ENCODE results near the gene IFNB1. TPM values are rescaled to one million over a fixed set of nuclear protein-coding genes. Genes with fewer than 3 reads are reported as not detected.

IFNB1 gene
- total RNA-seq, 4 donors from 2014 or later = not detected

DNA sequence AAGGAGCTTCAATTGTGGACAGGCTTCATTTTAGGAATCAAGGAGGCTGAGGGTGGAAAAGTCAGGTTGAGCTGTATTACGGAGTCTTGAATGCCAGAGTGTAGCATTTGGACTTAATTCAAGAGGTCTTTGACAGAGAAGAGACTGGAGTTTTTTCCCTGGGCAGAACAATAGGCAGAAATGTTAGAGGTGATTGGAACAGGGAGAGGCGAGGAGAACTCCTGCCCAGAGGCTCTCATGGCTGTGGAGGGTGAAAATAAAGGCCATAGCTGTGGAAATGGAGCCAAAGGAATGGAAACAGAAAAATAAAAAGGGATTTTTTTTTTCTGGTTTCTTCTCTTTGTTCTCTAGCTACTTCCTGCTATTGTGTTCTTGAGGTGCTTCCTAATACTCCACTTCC, 3.7 kb upstream of the IFNB1 start:
- Histone ChIP-seq H3K27me3 (no peaks in the 10 kb centered on the region), H3K36me3 (no peaks in the 10 kb centered on the region), H3K4me1 (peaks cover 0 to 14% (median 0%) of the 10 kb centered on the region in 4 donors), H3K27ac (replicated peaks in 1 of 4) (no peak overlapping the region), H3K9me3 (peaks cover 0 to under 1% (median 0%) of the 10 kb centered on the region in 4 donors), H3K4me3 (no peak overlapping the region)
- no peak for TF ChIP-seq POLR2AphosphoS5 (IDR thresholded peaks at IDR 0.05)
- TF ChIP-seq EP300 (IDR thresholded peaks at IDR 0.05) = no peak
- no peak for TF ChIP-seq POLR2A (IDR thresholded peaks at IDR 0.05; ENCODE audit: low read depth)
- TF ChIP-seq, protein P1, sequence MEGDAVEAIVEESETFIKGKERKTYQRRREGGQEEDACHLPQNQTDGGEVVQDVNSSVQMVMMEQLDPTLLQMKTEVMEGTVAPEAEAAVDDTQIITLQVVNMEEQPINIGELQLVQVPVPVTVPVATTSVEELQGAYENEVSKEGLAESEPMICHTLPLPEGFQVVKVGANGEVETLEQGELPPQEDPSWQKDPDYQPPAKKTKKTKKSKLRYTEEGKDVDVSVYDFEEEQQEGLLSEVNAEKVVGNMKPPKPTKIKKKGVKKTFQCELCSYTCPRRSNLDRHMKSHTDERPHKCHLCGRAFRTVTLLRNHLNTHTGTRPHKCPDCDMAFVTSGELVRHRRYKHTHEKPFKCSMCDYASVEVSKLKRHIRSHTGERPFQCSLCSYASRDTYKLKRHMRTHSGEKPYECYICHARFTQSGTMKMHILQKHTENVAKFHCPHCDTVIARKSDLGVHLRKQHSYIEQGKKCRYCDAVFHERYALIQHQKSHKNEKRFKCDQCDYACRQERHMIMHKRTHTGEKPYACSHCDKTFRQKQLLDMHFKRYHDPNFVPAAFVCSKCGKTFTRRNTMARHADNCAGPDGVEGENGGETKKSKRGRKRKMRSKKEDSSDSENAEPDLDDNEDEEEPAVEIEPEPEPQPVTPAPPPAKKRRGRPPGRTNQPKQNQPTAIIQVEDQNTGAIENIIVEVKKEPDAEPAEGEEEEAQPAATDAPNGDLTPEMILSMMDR (IDR thresholded peaks at IDR 0.05) = no peak
- intact Hi-C loops (cut with DNase I) = no loop called here
- DNase-seq (ENCODE audit: extremely low spot score) = no peak
- WGBS = 82% methylated on average over 2 of the region's 2 CpGs

DNA sequence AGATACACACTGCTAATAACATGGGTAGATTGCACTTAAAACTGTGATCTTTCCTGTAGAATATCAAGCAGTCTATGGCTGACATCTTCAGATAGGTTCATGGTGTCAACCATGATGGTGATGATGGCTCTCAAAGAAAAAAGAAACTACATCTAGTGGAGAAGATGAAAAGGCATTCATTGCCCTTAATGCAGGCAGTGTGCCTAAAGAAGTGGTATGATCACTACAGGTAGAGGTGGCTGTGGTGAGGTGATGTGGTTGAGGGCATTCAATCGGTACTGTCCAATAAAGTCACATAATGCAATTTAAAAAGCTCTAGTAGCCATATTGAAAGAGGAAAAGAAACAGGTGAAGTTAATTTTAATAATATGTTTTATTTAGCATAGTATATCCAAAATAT, 3.1 kb upstream of the IFNB1 start:
- TF ChIP-seq, protein P1 (IDR thresholded peaks at IDR 0.05) = no peak
- no peak for TF ChIP-seq EP300 (IDR thresholded peaks at IDR 0.05)
- TF ChIP-seq POLR2AphosphoS5 (IDR thresholded peaks at IDR 0.05) = no peak
- no peak for TF ChIP-seq POLR2A (IDR thresholded peaks at IDR 0.05; ENCODE audit: low read depth)
- no peaks in the 10 kb centered on the region for H3K27me3 ChIP-seq
- WGBS = 96% methylated on average over 1 of the region's 1 CpG
- DNase-seq (ENCODE audit: extremely low spot score) = no peak
- H3K9me3 ChIP-seq = no peaks in the 10 kb centered on the region
- H3K27ac ChIP-seq (replicated peaks in 1 of 4) = no peak overlapping the region
- no peak overlapping the region for H3K4me3 ChIP-seq
- H3K4me1 ChIP-seq = peaks cover 0 to 14% (median 0%) of the 10 kb centered on the region in 4 donors
- H3K36me3 ChIP-seq = no peaks in the 10 kb centered on the region
- intact Hi-C loops (cut with DNase I) = no loop called here

DNA sequence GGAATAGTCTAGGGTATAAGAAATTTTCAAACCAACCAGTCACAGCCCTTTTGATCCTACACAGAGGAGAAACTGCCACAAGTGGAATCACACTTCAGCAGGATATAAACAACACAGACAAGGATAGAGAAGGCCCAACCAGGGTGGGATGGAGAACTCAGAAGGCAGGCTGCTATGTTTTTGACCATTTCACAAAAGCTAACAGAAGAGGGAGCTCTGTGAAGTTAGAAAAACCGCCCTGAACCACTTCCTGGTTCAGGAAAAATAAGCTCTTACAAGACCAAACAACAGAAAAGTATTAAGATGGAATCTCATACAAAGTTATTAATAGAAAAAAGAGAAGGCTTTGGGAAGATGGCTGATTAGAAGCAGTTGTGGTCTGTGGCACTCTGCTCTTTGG, 960 bp upstream of the IFNB1 start:
- DNase-seq (ENCODE audit: extremely low spot score) = no peak
- no peaks in the 10 kb centered on the region for H3K27me3 ChIP-seq
- TF ChIP-seq, protein P1 (IDR thresholded peaks at IDR 0.05) = no peak
- TF ChIP-seq POLR2AphosphoS5 (IDR thresholded peaks at IDR 0.05) (no peak), POLR2A (IDR thresholded peaks at IDR 0.05; ENCODE audit: low read depth) (no peak)
- intact Hi-C loops (cut with DNase I) = no loop called here
- no peaks in the 10 kb centered on the region for H3K9me3 ChIP-seq
- WGBS = 88% methylated on average over 1 of the region's 1 CpG
- H3K4me1 ChIP-seq = peaks cover 0 to 14% (median 0%) of the 10 kb centered on the region in 4 donors
- H3K27ac ChIP-seq (replicated peaks in 1 of 4) = no peak overlapping the region
- H3K4me3 ChIP-seq = no peak overlapping the region
- H3K36me3 ChIP-seq = no peaks in the 10 kb centered on the region

DNA sequence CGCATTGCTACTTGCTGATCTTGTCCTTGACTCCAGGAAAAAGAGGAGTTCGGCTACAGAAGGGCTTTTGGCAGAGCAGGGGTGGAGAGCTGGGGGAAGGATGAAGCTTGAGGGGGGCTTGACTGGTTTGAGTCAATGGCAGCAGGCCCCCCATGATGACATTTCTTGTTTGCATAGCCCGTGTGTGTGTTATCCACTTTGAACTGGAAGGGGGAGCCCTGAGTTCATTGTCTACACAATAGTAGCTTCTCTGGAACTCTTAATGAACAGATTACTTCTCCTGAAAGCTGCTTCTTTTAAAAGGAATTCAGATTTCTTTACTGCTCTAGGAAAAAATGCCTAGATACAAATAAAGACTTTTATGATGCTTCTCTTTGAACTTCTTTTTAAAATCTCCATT, 2.3 kb downstream of the IFNB1 start:
- DNase-seq (ENCODE audit: extremely low spot score) = no peak
- H3K27me3 ChIP-seq = no peaks in the 10 kb centered on the region
- intact Hi-C loops (cut with DNase I) = no loop called here
- no peak overlapping the region for H3K4me3 ChIP-seq
- WGBS = 74% methylated on average over 3 of the region's 3 CpGs
- peaks cover 5 to 7% (median 6%) of the 10 kb centered on the region in 4 donors for H3K4me1 ChIP-seq
- TF ChIP-seq POLR2A (IDR thresholded peaks at IDR 0.05; ENCODE audit: low read depth) (no peak), POLR2AphosphoS5 (IDR thresholded peaks at IDR 0.05) (no peak), EP300 (IDR thresholded peaks at IDR 0.05) (no peak)
- TF ChIP-seq, protein P1 (IDR thresholded peaks at IDR 0.05) = no peak
- H3K36me3 ChIP-seq = no peaks in the 10 kb centered on the region
- no peaks in the 10 kb centered on the region for H3K9me3 ChIP-seq
- H3K27ac ChIP-seq (replicated peaks in 1 of 4) = no peak overlapping the region

DNA sequence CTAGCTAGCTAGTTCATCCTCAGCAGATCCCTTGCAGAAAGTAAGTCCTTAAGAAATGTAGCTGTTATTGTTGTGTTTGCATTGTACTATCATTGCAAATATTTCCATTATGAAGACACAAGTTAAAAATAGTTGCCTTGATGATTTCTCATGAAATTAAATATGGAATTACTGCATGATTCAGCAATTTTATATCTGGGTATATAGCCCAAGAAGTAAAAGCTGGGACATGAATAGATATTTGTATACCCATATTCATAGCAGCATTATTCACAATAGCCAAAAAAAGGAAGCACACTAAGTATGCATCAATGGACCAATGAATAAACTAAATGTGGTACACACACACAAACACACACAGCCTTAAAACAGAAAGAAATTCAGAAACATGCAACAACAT, 6.8 kb downstream of the IFNB1 start:
- peak overlapping the region in 2 of 4 donors; percentile 64 to 77 for H3K27ac ChIP-seq (replicated peaks in 1 of 4)
- no peaks in the 10 kb centered on the region for H3K36me3 ChIP-seq

More for the DNA sequence above, 6.8 kb downstream of the IFNB1 start:
- Histone ChIP-seq H3K4me3 (no peak overlapping the region), H3K9me3 (no peaks in the 10 kb centered on the region), H3K27me3 (no peaks in the 10 kb centered on the region), H3K4me1 (peaks cover 17 to 20% (median 19%) of the 10 kb centered on the region in 4 donors)
- DNase-seq (ENCODE audit: extremely low spot score) = no peak
- TF ChIP-seq EP300 (IDR thresholded peaks at IDR 0.05) = no peak
- no peak for TF ChIP-seq POLR2AphosphoS5 (IDR thresholded peaks at IDR 0.05)
- no peak for TF ChIP-seq POLR2A (IDR thresholded peaks at IDR 0.05; ENCODE audit: low read depth)
- TF ChIP-seq, protein P1 (IDR thresholded peaks at IDR 0.05) = no peak
- intact Hi-C loops (cut with DNase I) = no loop called here

Data from esophagus muscularis mucosa (tissue), 4 donors.